Stimulated activated CD8-positive, alpha-beta memory T cell treated with anti-CD3 and anti-CD28 coated beads, Interleukin-12 subunit alpha, Interleukin-12 subunit beta, amount 100 ng/mL, for 1 hour (primary cell): ENCODE results near the gene TMEM176A.

ENCODE experiments used
- DNase-seq: peaks from one replicate; pipeline ENCODE4 v3.0.0-alpha.2; 2020; ENCODE audit warnings: low read depth

TMEM176A gene

DNA sequence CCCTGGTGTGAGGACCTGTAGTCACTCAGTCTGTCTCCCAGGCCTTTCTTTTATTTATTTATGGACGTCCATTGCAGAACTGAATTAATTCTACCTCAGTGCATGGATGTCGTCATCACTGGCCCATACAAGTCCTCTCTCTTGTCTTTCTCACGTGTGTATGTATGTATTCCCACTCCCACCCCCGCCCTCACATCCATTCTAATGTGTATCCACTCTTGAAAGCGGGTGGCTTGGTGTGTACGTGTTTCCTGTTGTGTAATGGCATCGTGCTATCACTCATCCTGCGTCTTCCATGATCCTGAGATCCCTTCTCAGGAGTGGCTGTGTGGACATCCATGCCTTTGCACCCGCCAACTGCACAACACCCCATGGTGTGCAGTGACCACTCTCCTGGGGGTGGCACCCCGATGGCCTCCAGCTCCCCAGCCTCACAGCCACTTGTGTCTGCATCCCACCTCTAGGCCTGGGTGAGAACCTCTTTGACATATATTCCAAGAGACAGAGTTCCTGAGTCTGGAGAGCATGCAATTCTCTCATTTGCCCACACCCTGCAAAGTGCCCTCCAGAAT is 48.7 kb downstream of the TMEM176A start:
- DNase-seq: no peak

DNA sequence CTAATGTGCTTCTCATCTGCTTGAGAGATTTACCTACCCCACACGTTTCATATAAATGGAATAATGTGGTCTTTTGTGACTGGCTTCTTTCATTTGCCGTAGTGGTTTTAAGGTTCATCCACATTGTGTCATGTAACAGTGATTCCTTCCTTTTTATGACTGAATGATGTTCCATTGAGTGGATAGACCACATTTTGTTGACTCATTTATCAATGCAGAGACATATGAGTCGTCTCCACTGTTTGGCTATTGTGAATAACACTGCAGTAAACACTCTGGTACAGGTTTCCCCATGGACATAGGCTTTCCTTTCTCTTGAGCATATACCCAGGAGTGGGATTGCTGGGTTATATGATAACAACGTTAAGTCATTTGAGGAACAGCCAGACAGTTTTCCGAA is 49.7 kb downstream of the TMEM176A start:
- DNase-seq: no peak

DNA sequence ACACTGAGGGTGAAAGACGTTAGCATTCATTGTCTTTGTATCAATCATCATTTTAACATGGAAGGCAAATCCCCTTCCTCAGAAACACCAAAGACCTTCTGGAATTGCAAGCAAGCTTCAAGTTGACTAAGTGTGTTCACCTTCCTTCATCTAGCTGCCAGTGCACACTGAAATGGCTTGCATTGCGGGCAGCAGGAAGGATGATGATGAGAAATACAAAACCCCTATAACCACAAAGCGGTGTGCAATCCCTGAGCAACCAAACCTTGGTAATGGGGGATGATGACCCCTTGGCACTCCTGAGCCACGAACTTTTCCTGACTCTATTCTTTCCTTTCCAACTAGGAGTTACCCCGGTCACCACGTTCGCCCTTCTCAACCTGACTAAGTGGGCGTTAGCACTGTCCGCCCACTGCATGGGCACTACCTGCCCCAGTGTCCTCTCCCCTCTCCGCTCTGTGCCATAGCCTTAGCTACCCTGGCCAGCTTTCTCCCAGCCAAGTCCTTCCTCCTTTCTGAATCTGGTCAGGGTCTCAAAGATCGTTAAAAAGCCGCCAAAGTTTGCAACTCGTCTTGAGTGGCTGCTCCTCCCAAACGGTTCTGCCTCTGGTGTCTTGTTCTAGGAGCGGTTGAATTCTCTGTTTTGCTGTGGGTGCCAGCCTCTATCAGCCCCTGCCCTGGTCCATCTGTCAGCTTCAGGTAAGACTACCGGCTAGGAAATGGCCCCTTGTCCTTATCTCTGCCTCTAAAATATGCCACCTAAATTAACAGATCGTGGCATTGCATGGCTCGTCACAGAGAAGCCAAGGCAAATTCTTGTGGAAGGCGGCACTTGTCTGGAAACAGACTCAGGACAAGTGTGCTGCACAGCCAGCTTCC is 51.2 kb downstream of the TMEM176A start:
- no peak for DNase-seq

DNA sequence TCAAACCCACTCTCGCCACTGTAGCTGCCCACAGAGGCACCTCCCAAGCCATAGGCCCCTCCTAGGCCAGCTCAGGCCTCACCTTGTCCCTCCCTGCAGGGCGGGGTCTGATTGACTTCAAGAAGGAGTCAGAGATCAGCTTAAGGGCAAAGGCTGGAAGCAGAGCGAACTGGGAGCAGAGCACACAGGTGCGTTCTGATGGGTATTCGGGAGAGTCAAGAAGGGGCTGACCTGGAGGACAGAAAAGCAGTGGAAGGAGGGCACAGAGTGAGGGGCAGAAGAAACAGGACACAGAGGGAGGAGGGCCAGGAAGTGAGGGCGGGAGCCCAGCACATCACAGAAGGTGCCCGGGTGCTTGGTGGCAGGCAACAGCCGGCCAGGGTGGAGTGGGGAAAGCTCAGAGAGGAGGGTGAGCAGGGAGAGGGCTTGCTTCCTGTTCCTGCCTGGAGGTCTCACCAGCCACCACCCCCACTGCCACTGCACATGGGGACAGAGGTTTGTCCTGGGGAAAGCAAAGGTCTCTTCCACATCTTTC is 51.9 kb downstream of the TMEM176A start, which contains the start of gene AOC1:
Gene AOC1 (plus strand): TSS at position 147 of the 535 bp plus-strand sequence. CDS start 3,954 bp downstream, outside the sequence.
- no peak for DNase-seq

DNA sequence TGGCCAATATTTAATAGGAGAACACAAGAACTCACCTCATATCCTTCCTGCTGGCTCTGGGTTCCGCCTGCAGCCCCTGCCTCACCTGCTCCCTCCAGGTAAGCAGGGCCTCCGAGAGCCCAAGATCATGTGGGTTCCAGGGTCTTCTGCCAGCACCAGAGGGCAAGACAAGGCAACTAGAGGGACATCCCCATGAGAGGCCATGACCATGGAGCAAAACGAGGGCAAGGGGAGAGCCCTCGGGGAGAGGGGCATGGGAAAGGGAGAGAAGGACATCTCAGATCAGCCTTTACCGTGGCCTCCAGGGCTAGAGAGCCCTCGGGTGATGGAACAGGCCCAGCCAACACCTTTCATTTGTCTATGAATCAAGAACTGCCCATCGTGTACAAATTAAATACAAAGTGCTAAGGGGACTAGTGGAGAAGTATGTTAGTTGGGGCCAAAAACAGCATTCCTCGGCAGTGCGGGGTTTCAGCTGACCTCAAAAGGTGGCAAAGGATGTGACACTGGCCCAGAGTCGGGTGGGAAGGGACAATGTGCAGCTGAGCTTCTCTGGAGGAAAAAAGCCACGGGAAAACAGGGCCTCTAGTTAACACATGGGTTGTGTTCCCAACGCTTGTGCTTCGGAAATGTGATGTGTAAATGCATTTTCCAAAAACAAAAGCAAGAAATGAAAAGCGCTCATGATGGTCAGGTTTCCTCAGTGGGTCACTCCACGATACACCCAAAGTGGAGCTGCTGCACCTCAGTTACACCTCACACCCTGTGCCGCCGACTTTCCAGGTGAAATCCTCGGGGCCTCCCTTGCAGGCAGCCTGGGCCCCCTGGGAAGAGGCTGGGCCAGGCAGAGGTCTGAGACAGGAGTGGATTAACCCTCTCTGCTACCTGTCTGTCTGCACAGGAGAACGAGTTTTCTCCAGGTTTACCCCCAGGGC is 53.8 kb downstream of the TMEM176A start:
- DNase-seq: no peak
